Smooth muscle cell (in vitro differentiated cells): ENCODE data around the gene SLF1. TPM values are rescaled to one million over a fixed set of nuclear protein-coding genes. Genes with fewer than 3 reads are reported as not detected.

ENCODE experiments used
- DNase-seq: peaks from one replicate; lab custom pipeline; 2025; ENCODE audit not compliant: unreplicated experiment; lab: John Stamatoyannopoulos, UW
- H2AFZ ChIP-seq: fragments of 200-600 bp; sonication (generic); 2 replicates; pipeline ENCODE4 v1.6.0; 2016; ENCODE audit warnings: antibody characterized with exemption, low read depth, mild to moderate bottlenecking
- H3F3A ChIP-seq: fragments of 200-600 bp; sonication (generic); 2 replicates; pipeline ENCODE4 v1.6.0; 2017; ENCODE audit warnings: antibody characterized with exemption, low read depth
- H3K27ac ChIP-seq: fragments of 200-600 bp; sonication (generic); 2 replicates; pipeline ENCODE4 v1.5.1; 2016; ENCODE audit warnings: low read depth, mild to moderate bottlenecking
- H3K27me3 ChIP-seq: fragments of 200-600 bp; sonication (generic); 2 replicates; pipeline ENCODE4 v1.6.1; 2016; ENCODE audit warnings: low read depth, mild to moderate bottlenecking
- H3K36me3 ChIP-seq: fragments of 200-600 bp; sonication (generic); 2 replicates; pipeline ENCODE4 v1.5.1; 2016; ENCODE audit warnings: low read depth
- H3K4me1 ChIP-seq: fragments of 200-600 bp; sonication (generic); 2 replicates; pipeline ENCODE4 v1.5.1; 2016; ENCODE audit warnings: low read depth
- H3K4me2 ChIP-seq: fragments of 200-600 bp; sonication (generic); 2 replicates; pipeline ENCODE4 v1.6.0; 2016; ENCODE audit warnings: mild to moderate bottlenecking
- H3K4me3 ChIP-seq: fragments of 200-600 bp; sonication (generic); 2 replicates; pipeline ENCODE4 v1.5.1; 2016; ENCODE audit warnings: mild to moderate bottlenecking
- H3K79me2 ChIP-seq: fragments of 200-600 bp; sonication (generic); 2 replicates; pipeline ENCODE4 v1.6.0; 2016; ENCODE audit warnings: low read depth, mild to moderate bottlenecking
- H3K9ac ChIP-seq: fragments of 200-600 bp; sonication (generic); 2 replicates; pipeline ENCODE4 v1.6.0; 2016; ENCODE audit warnings: low read depth
- H3K9me3 ChIP-seq: fragments of 200-600 bp; sonication (generic); replicated peaks from 2 replicates; pipeline ENCODE4 v1.5.1; 2016; ENCODE audit warnings: low read depth
- H4K20me1 ChIP-seq: fragments of 200-600 bp; sonication (generic); 2 replicates; pipeline ENCODE4 v1.6.0; 2016; ENCODE audit warnings: low read depth
- WGBS: methylation state at CpG from one replicate; pipeline ENCODE4 v1.1.7; 2016; ENCODE audit warnings: low lambda C conversion rate; 5-methylcytosine and 5-hydroxymethylcytosine counted together
- polyA plus RNA-seq: library from polyadenylated mRNA; unstranded; fragments of >200 nt; fragmentation: Nextera tagmentation; extraction: Ambion mirVana; gene quantifications from 2 replicates; pipeline ENCODE4 v1.2.1, GENCODE V29; 2016
- total RNA-seq: library from RNA; depleted of rRNA; stranded (reverse); fragments of >200 nt; gene quantifications from 2 replicates; pipeline ENCODE4 v1.2.3, GENCODE V29; 2014
- TF ChIP-seq, protein P1 (sequence below): fragments of 200-600 bp; sonication (generic); IDR thresholded peaks from 2 replicates; pipeline ENCODE4 v1.5.1; 2017; ENCODE audit warnings: borderline replicate concordance, mild to moderate bottlenecking, antibody characterized with exemption; ENCODE audit not compliant: insufficient read depth, poor library complexity, severe bottlenecking

Gene SLF1
- total and polyA plus RNA-seq, 2 experiments from 2014 or later, result 5.3 to 10.8 TPM

DNA sequence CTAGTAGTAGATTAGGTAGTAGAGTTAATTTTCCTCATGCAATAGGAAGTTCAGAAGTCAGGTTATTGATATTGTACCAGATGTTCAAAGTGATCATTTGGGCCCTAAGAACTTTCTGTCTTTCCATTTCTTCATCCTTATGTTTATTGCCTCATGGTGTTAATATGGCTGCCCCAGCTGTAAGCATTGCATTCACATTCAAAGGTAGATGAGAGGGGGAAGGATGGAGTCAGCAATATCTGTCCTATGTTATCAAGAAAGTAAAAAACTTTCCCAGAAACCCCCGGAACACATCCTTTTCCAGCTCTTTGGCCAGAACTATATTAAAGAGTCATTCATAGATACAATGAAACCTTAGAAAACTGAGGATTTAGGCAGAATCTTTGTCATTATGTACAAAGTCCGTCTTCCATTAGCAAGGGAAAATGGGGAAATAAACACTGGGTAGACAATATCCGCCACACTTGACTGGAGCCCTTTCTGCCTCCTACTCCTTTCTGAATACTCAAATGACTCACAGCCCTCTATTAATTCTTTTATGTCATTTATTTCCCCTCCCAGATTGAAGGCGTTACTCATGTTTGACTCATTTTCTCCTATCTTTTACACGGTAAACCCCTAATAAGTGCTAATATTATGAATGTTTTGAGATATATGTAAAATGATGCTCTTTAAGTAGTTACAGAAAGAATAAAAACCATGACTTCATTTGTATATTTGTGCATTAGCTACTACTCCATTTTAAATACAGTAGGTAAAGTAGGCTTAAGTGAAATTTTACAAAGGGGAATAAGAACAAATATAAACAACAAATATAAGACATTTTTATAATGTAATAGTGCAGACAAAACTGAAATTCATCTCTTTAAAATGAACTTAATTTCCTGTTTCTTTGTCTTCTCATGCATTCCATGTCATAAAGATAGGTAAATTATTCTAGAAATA lies 127.6 kb downstream of the SLF1 start:
- H3K79me2 ChIP-seq, result no peaks in the 10 kb centered on the region
- no peak for DNase-seq
- no peak overlapping the region for H3K9ac ChIP-seq
- H3K4me2 ChIP-seq, result peak overlapping the region; percentile 51
- H3K36me3 ChIP-seq, result no peaks in the 10 kb centered on the region
- TF ChIP-seq, protein P1, sequence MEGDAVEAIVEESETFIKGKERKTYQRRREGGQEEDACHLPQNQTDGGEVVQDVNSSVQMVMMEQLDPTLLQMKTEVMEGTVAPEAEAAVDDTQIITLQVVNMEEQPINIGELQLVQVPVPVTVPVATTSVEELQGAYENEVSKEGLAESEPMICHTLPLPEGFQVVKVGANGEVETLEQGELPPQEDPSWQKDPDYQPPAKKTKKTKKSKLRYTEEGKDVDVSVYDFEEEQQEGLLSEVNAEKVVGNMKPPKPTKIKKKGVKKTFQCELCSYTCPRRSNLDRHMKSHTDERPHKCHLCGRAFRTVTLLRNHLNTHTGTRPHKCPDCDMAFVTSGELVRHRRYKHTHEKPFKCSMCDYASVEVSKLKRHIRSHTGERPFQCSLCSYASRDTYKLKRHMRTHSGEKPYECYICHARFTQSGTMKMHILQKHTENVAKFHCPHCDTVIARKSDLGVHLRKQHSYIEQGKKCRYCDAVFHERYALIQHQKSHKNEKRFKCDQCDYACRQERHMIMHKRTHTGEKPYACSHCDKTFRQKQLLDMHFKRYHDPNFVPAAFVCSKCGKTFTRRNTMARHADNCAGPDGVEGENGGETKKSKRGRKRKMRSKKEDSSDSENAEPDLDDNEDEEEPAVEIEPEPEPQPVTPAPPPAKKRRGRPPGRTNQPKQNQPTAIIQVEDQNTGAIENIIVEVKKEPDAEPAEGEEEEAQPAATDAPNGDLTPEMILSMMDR, result no peak
- peak overlapping the region; percentile 65 for H2AFZ ChIP-seq
- no peaks in the 10 kb centered on the region for H4K20me1 ChIP-seq
- no peaks in the 10 kb centered on the region for H3K27me3 ChIP-seq
- WGBS, result 50% methylated on average over 5 of the region's 5 CpGs
- no peaks in the 10 kb centered on the region for H3K4me1 ChIP-seq
- H3K27ac ChIP-seq, result peak overlapping the region; percentile 45
- no peaks in the 10 kb centered on the region for H3K9me3 ChIP-seq
- H3F3A ChIP-seq, result no peaks in the 10 kb centered on the region
- H3K4me3 ChIP-seq, result no peak overlapping the region

DNA sequence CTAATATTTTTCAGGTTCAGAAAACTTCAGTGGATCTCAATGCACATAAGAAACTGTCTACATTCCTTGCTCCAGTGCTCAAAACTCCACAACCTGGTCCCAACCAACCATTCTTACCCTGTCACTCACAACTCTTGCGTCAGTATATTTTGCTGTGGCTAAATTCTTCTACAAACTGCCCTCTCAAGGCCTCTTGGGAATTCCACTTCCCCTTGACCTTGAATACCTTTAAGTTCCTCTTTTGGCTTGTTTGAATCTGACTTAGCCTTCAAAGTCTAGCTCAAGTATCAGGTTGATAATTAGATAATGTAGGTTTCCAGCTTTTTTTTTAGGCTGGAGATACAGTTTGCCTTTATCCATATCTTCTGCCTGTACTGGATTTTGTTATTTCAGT lies 128.3 kb downstream of the SLF1 start:
- H3K27ac ChIP-seq, result peak overlapping the region; percentile 30
- no peaks in the 10 kb centered on the region for H3K4me1 ChIP-seq
- H3K36me3 ChIP-seq, result no peaks in the 10 kb centered on the region
- H3K79me2 ChIP-seq, result no peaks in the 10 kb centered on the region
- H2AFZ ChIP-seq, result no peak overlapping the region
- DNase-seq, result no peak
- no peaks in the 10 kb centered on the region for H3K9me3 ChIP-seq
- H3K4me2 ChIP-seq, result peak overlapping the region; percentile 51
- H4K20me1 ChIP-seq, result no peaks in the 10 kb centered on the region
- H3K9ac ChIP-seq, result no peak overlapping the region
- H3F3A ChIP-seq, result no peaks in the 10 kb centered on the region
- H3K27me3 ChIP-seq, result no peaks in the 10 kb centered on the region
- TF ChIP-seq, protein P1, result no peak
- no peak overlapping the region for H3K4me3 ChIP-seq
- 82% methylated on average over 1 of the region's 1 CpG for WGBS

Other genes starting within 250 kb of the SLF1 start
- 3.1 and 9.1 TPM in 2 replicates for gene KIAA0825, start 65 bp upstream of the SLF1 start, total RNA-seq
- 1.3 and 1.4 TPM in 2 replicates for gene KIAA0825, start 65 bp upstream of the SLF1 start, polyA plus RNA-seq